Hepatocyte (in vitro differentiated cells): ENCODE data around the gene WNT7A.

ENCODE experiments used
- CTCF ChIP-seq: fragments of 200-600 bp; sonication (generic); IDR thresholded peaks from 2 replicates; pipeline ENCODE4 v1.5.1; 2016; ENCODE audit warnings: antibody characterized with exemption, mild to moderate bottlenecking; ENCODE audit not compliant: poor library complexity
- EZH2 ChIP-seq: fragments of 200-600 bp; sonication (generic); IDR thresholded peaks from 2 replicates; pipeline ENCODE4 v1.6.1; 2016; ENCODE audit warnings: antibody characterized with exemption, mild to moderate bottlenecking, borderline replicate concordance
- EZH2phosphoT487 ChIP-seq: fragments of 200-600 bp; sonication (generic); IDR thresholded peaks from one replicate; pipeline ENCODE4 v1.6.1; 2018; ENCODE audit warnings: antibody characterized with exemption, mild to moderate bottlenecking, low read depth, moderate library complexity; ENCODE audit not compliant: unreplicated experiment, severe bottlenecking

GRCh38 chr3:13885704-13886010, 5.8 kb upstream of the WNT7A start:
- TF ChIP-seq CTCF = no peak
- TF ChIP-seq EZH2 = no peak
- no peak for TF ChIP-seq EZH2phosphoT487
